Sigmoid colon (tissue), 3 donors: ENCODE data around the gene STAG1.

Experiments used
- CTCF ChIP-seq, 4 experiments: fragments of 450-650 bp in 3 of 4; fragments of 200-600 bp in 1 of 4; IDR thresholded peaks; one replicate each; pipeline ENCODE4 v1.5.1; 2016 to 2019; ENCODE audit warnings: antibody characterized with exemption in 4 of 4, mild to moderate bottlenecking in 3 of 4, moderate library complexity in 2 of 4
- POLR2A ChIP-seq, 2 donors: fragments of 450-650 bp; IDR thresholded peaks; one replicate each; pipeline ENCODE4 v1.6.1; 2016; ENCODE audit warnings: antibody characterized with exemption in 2 of 2, mild to moderate bottlenecking in 2 of 2, moderate library complexity in 2 of 2

GRCh38 chr3:136296960-136297359 is 455.2 kb downstream of the STAG1 start:
- no peak for TF ChIP-seq CTCF (IDR thresholded peaks at IDR 0.05)
- TF ChIP-seq POLR2A (IDR thresholded peaks at IDR 0.05): no peak
